HL-60 (cell line): ENCODE data around the gene FARSB.

ENCODE experiments used
- CTCF ChIP-seq: IDR thresholded peaks from one replicate; pipeline ENCODE4 v1.5.1; 2011; ENCODE audit warnings: low read length, control low read depth, inconsistent platforms; ENCODE audit not compliant: insufficient read depth
- POLR2AphosphoS5 ChIP-seq: IDR thresholded peaks from 2 replicates; pipeline ENCODE4 v1.6.1; 2012; ENCODE audit warnings: low read depth
- REST ChIP-seq: IDR thresholded peaks from 2 replicates; pipeline ENCODE4 v1.6.1; 2012; ENCODE audit warnings: low read depth; ENCODE audit not compliant: insufficient replicate concordance
- SPI1 ChIP-seq: IDR thresholded peaks from 2 replicates; pipeline ENCODE4 v1.6.1; 2012; ENCODE audit warnings: low read depth, mild to moderate bottlenecking, borderline replicate concordance

DNA sequence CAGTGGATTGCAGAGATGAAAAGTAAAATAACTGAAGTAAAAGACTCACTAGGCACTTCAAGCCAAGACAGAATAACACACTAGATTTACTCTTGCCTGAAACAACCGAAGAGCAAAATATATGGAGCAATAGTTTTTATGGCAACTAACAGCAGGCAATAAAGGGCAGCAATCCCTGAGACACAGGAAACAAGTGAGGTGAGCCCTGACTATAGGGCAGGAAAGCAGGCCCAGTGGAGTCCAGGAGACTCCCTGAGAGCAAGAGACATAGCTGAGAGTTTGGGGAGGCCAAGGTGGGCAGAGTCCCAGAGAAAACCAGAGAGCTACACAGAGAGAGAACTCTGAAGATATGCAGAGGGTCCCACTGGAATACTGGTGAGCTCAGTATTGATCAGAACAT, 18.8 kb downstream of the FARSB start:
- TF ChIP-seq POLR2AphosphoS5 (no peak), CTCF (no peak), REST (no peak), SPI1 (no peak)
